ENCODE measurements around the gene SHISA9. TPM values are rescaled to one million over a fixed set of nuclear protein-coding genes. Genes with fewer than 3 reads are reported as not detected.

SHISA9 gene
- polyA plus RNA-seq, 4 donors = 0.19 to 0.75 TPM; not detected in 2

GRCh38 chr16:12975766-12976165 is 74.4 kb downstream of the SHISA9 start:
- no peak for FAIRE-seq
- no peaks in the 10 kb centered on the region for H3K27me3 ChIP-seq (ENCODE audit: control insufficient read depth in 3 of 3, insufficient read depth in 3 of 3, low read length in 3 of 3)
- 81 to 84% (median 81%) methylated on average over 3 of the region's 3 CpGs for WGBS, 3 donors

GRCh38 chr16:12976496-12976895 is 75.1 kb downstream of the SHISA9 start:
- no peaks in the 10 kb centered on the region for H3K4me1 ChIP-seq (ENCODE audit: control insufficient read depth in 3 of 3, insufficient read depth in 2 of 3, low read depth in 1 of 3, low read length in 2 of 3)
- FAIRE-seq (no peak), DNase-seq (no peak)
- no peak overlapping the region for H3K27ac ChIP-seq (ENCODE audit: low read depth in 1 of 3, low read length in 2 of 3)
- 49 to 64% (median 51%) methylated on average over 2 of the region's 2 CpGs for WGBS, 3 donors
- peaks cover 0 to 6% of the 10 kb centered on the region in 2 donors for H3K9me3 ChIP-seq (ENCODE audit: control insufficient read depth in 2 of 2, insufficient read depth in 1 of 2, low read depth in 1 of 2, low read length in 1 of 2)
- H3K27me3 ChIP-seq (ENCODE audit: control insufficient read depth in 3 of 3, insufficient read depth in 3 of 3, low read length in 3 of 3) = no peaks in the 10 kb centered on the region
- H3K36me3 ChIP-seq (ENCODE audit: control insufficient read depth in 3 of 3, insufficient read depth in 2 of 3, low read depth in 1 of 3, low read length in 3 of 3) = no peaks in the 10 kb centered on the region
- no peak overlapping the region for H3K4me3 ChIP-seq (ENCODE audit: low read depth in 1 of 3, low read length in 3 of 3)

More at GRCh38 chr16:12975766-12976165, 74.4 kb downstream of the SHISA9 start:
- Histone ChIP-seq H3K9me3 (ENCODE audit: control insufficient read depth in 2 of 2, insufficient read depth in 1 of 2, low read depth in 1 of 2, low read length in 1 of 2) (no peaks in the 10 kb centered on the region), H3K4me1 (ENCODE audit: control insufficient read depth in 3 of 3, insufficient read depth in 2 of 3, low read depth in 1 of 3, low read length in 2 of 3) (no peaks in the 10 kb centered on the region), H3K4me3 (ENCODE audit: low read depth in 1 of 3, low read length in 3 of 3) (no peak overlapping the region), H3K36me3 (ENCODE audit: control insufficient read depth in 3 of 3, insufficient read depth in 2 of 3, low read depth in 1 of 3, low read length in 3 of 3) (no peaks in the 10 kb centered on the region), H3K27ac (ENCODE audit: low read depth in 1 of 3, low read length in 2 of 3) (no peak overlapping the region)
- DNase-seq = no peak

GRCh38 chr16:12976936-12977335 is 75.5 kb downstream of the SHISA9 start:
- FAIRE-seq = no peak
- peaks cover 0 to 6% of the 10 kb centered on the region in 2 donors for H3K9me3 ChIP-seq (ENCODE audit: control insufficient read depth in 2 of 2, insufficient read depth in 1 of 2, low read depth in 1 of 2, low read length in 1 of 2)
- 60 to 78% (median 78%) methylated on average over 5 of the region's 5 CpGs for WGBS, 3 donors

GRCh38 chr16:12985516-12985915 is 84.1 kb downstream of the SHISA9 start:
- Histone ChIP-seq H3K36me3 (ENCODE audit: control insufficient read depth in 3 of 3, insufficient read depth in 2 of 3, low read depth in 1 of 3, low read length in 3 of 3) (no peaks in the 10 kb centered on the region), H3K4me1 (ENCODE audit: control insufficient read depth in 3 of 3, insufficient read depth in 2 of 3, low read depth in 1 of 3, low read length in 2 of 3) (no peaks in the 10 kb centered on the region), H3K9me3 (ENCODE audit: control insufficient read depth in 2 of 2, insufficient read depth in 1 of 2, low read depth in 1 of 2, low read length in 1 of 2) (peaks cover 0 to 6% of the 10 kb centered on the region in 2 donors), H3K27ac (ENCODE audit: low read depth in 1 of 3, low read length in 2 of 3) (no peak overlapping the region), H3K27me3 (ENCODE audit: control insufficient read depth in 3 of 3, insufficient read depth in 3 of 3, low read length in 3 of 3) (no peaks in the 10 kb centered on the region), H3K4me3 (ENCODE audit: low read depth in 1 of 3, low read length in 3 of 3) (no peak overlapping the region)
- DNase-seq (no peak), FAIRE-seq (no peak)

More at GRCh38 chr16:12976936-12977335, 75.5 kb downstream of the SHISA9 start:
- Histone ChIP-seq H3K36me3 (ENCODE audit: control insufficient read depth in 3 of 3, insufficient read depth in 2 of 3, low read depth in 1 of 3, low read length in 3 of 3) (no peaks in the 10 kb centered on the region), H3K27me3 (ENCODE audit: control insufficient read depth in 3 of 3, insufficient read depth in 3 of 3, low read length in 3 of 3) (no peaks in the 10 kb centered on the region), H3K4me1 (ENCODE audit: control insufficient read depth in 3 of 3, insufficient read depth in 2 of 3, low read depth in 1 of 3, low read length in 2 of 3) (no peaks in the 10 kb centered on the region), H3K27ac (ENCODE audit: low read depth in 1 of 3, low read length in 2 of 3) (no peak overlapping the region), H3K4me3 (ENCODE audit: low read depth in 1 of 3, low read length in 3 of 3) (no peak overlapping the region)
- no peak for DNase-seq

GRCh38 chr16:12988071-12988470 is 86.7 kb downstream of the SHISA9 start:
- Histone ChIP-seq H3K9me3 (ENCODE audit: control insufficient read depth in 2 of 2, insufficient read depth in 1 of 2, low read depth in 1 of 2, low read length in 1 of 2) (no peaks in the 10 kb centered on the region), H3K4me1 (ENCODE audit: control insufficient read depth in 3 of 3, insufficient read depth in 2 of 3, low read depth in 1 of 3, low read length in 2 of 3) (no peaks in the 10 kb centered on the region), H3K4me3 (ENCODE audit: low read depth in 1 of 3, low read length in 3 of 3) (no peak overlapping the region), H3K27ac (ENCODE audit: low read depth in 1 of 3, low read length in 2 of 3) (no peak overlapping the region), H3K36me3 (ENCODE audit: control insufficient read depth in 3 of 3, insufficient read depth in 2 of 3, low read depth in 1 of 3, low read length in 3 of 3) (no peaks in the 10 kb centered on the region), H3K27me3 (ENCODE audit: control insufficient read depth in 3 of 3, insufficient read depth in 3 of 3, low read length in 3 of 3) (no peaks in the 10 kb centered on the region)
- DNase-seq = no peak
- 80 to 85% (median 83%) methylated on average over 5 of the region's 5 CpGs for WGBS, 3 donors
- no peak for FAIRE-seq

GRCh38 chr16:12992066-12992465 is 90.7 kb downstream of the SHISA9 start:
- Histone ChIP-seq H3K36me3 (ENCODE audit: control insufficient read depth in 3 of 3, insufficient read depth in 2 of 3, low read depth in 1 of 3, low read length in 3 of 3) (no peaks in the 10 kb centered on the region), H3K27ac (ENCODE audit: low read depth in 1 of 3, low read length in 2 of 3) (no peak overlapping the region), H3K4me1 (ENCODE audit: control insufficient read depth in 3 of 3, insufficient read depth in 2 of 3, low read depth in 1 of 3, low read length in 2 of 3) (no peaks in the 10 kb centered on the region), H3K4me3 (ENCODE audit: low read depth in 1 of 3, low read length in 3 of 3) (no peak overlapping the region), H3K27me3 (ENCODE audit: control insufficient read depth in 3 of 3, insufficient read depth in 3 of 3, low read length in 3 of 3) (no peaks in the 10 kb centered on the region), H3K9me3 (ENCODE audit: control insufficient read depth in 2 of 2, insufficient read depth in 1 of 2, low read depth in 1 of 2, low read length in 1 of 2) (no peaks in the 10 kb centered on the region)
- whole genome bisulfite sequencing, 3 donors = 74 to 85% (median 78%) methylated on average over 5 of the region's 5 CpGs
- DNase-seq = no peak
- FAIRE-seq = no peak

- Histone ChIP-seq H3K4me1 (ENCODE audit: control insufficient read depth in 3 of 3, insufficient read depth in 2 of 3, low read depth in 1 of 3, low read length in 2 of 3) (no peaks in the 10 kb centered on the region), H3K4me3 (ENCODE audit: low read depth in 1 of 3, low read length in 3 of 3) (no peak overlapping the region), H3K27ac (ENCODE audit: low read depth in 1 of 3, low read length in 2 of 3) (no peak overlapping the region), H3K27me3 (ENCODE audit: control insufficient read depth in 3 of 3, insufficient read depth in 3 of 3, low read length in 3 of 3) (no peaks in the 10 kb centered on the region), H3K36me3 (ENCODE audit: control insufficient read depth in 3 of 3, insufficient read depth in 2 of 3, low read depth in 1 of 3, low read length in 3 of 3) (no peaks in the 10 kb centered on the region), H3K9me3 (ENCODE audit: control insufficient read depth in 2 of 2, insufficient read depth in 1 of 2, low read depth in 1 of 2, low read length in 1 of 2) (no peaks in the 10 kb centered on the region)
- no peak for DNase-seq
- WGBS, 3 donors = 64 to 72% (median 70%) methylated on average over 4 of the region's 4 CpGs
- FAIRE-seq = no peak
Measured at GRCh38 chr16:12994402-12994801, 93.0 kb downstream of the SHISA9 start.

- H3K27ac ChIP-seq (ENCODE audit: low read depth in 1 of 3, low read length in 2 of 3) = no peak overlapping the region
- H3K27me3 ChIP-seq (ENCODE audit: control insufficient read depth in 3 of 3, insufficient read depth in 3 of 3, low read length in 3 of 3) = no peaks in the 10 kb centered on the region
- no peaks in the 10 kb centered on the region for H3K4me1 ChIP-seq (ENCODE audit: control insufficient read depth in 3 of 3, insufficient read depth in 2 of 3, low read depth in 1 of 3, low read length in 2 of 3)
- no peak for DNase-seq
- no peaks in the 10 kb centered on the region for H3K9me3 ChIP-seq (ENCODE audit: control insufficient read depth in 2 of 2, insufficient read depth in 1 of 2, low read depth in 1 of 2, low read length in 1 of 2)
- no peak overlapping the region for H3K4me3 ChIP-seq (ENCODE audit: low read depth in 1 of 3, low read length in 3 of 3)
- 51 to 68% (median 58%) methylated on average over 7 of the region's 7 CpGs for WGBS, 3 donors
- no peaks in the 10 kb centered on the region for H3K36me3 ChIP-seq (ENCODE audit: control insufficient read depth in 3 of 3, insufficient read depth in 2 of 3, low read depth in 1 of 3, low read length in 3 of 3)
- FAIRE-seq = no peak
Measured at GRCh38 chr16:12995721-12996372, 94.4 kb downstream of the SHISA9 start.
